Neutrophil (primary cell): ENCODE data around the gene BHLHE23.

ENCODE experiments used
- H3K27ac ChIP-seq: fragments of 200-600 bp; sonication (generic); 2 replicates; pipeline ENCODE4 v1.5.1; 2016; ENCODE audit warnings: mild to moderate bottlenecking, moderate library complexity
- H3K27me3 ChIP-seq: fragments of 200-600 bp; sonication (generic); 2 replicates; pipeline ENCODE4 v1.6.0; 2016; ENCODE audit warnings: mild to moderate bottlenecking
- H3K36me3 ChIP-seq: fragments of 200-600 bp; sonication (generic); 2 replicates; pipeline ENCODE4 v1.5.1; 2017
- H3K4me1 ChIP-seq, 2 experiments: fragments of 200-600 bp in 1 of 2; sonication (generic) in 1 of 2; 1 replicate in 1 of 2; 2 replicates in 1 of 2; pipeline versions ENCODE4 v1.5.1 to v1.6.1; 2013 to 2016; ENCODE audit warnings: low read depth in 1 of 2, low read length in 1 of 2, mild to moderate bottlenecking in 1 of 2, moderate library complexity in 1 of 2; ENCODE audit not compliant: control insufficient read depth in 1 of 2, insufficient read depth in 1 of 2
- H3K4me3 ChIP-seq, 2 experiments: fragments of 200-600 bp in 1 of 2; sonication (generic) in 1 of 2; 1 replicate in 1 of 2; 2 replicates in 1 of 2; pipeline ENCODE4 v1.5.1; 2013 to 2016; ENCODE audit warnings: low read depth in 1 of 2, low read length in 1 of 2, mild to moderate bottlenecking in 1 of 2, moderate library complexity in 1 of 2
- H3K9me3 ChIP-seq: fragments of 200-600 bp; sonication (generic); 2 replicates; pipeline ENCODE4 v1.5.1; 2016
- CTCF ChIP-seq: fragments of 200-600 bp; sonication (generic); IDR thresholded peaks from 2 replicates; pipeline ENCODE4 v1.5.1; 2016; ENCODE audit warnings: antibody characterized with exemption

BHLHE23 gene

GRCh38 chr20:63006540-63007359, at the start of gene BHLHE23:
Gene BHLHE23, minus strand, starts transcription at chr20:63006964. Its CDS starts 190 bp downstream, at chr20:63006774.
- Histone ChIP-seq H3K27ac (no peak within 1 kb of the TSS), H3K4me1 (peaks cover 0 to 12% of the 10 kb centered on the region in 2 experiments), H3K4me3 (no peak within 1 kb of the TSS)

GRCh38 chr20:63055575-63056235, 48.9 kb upstream of the BHLHE23 start:
- Histone ChIP-seq H3K27me3 (peaks cover 54% of the 10 kb centered on the region), H3K4me3 (no peak overlapping the region), H3K9me3 (no peaks in the 10 kb centered on the region), H3K27ac (no peak overlapping the region), H3K36me3 (no peaks in the 10 kb centered on the region), H3K4me1 (no peaks in the 10 kb centered on the region)
- TF ChIP-seq CTCF: no peak

More at GRCh38 chr20:63006540-63007359, at the start of gene BHLHE23:
- TF ChIP-seq CTCF: no peak
- Histone ChIP-seq H3K36me3 (no peaks in the 10 kb centered on the region), H3K27me3 (peaks cover 100% of the 10 kb centered on the region), H3K9me3 (no peaks in the 10 kb centered on the region)

GRCh38 chr20:63054681-63055240, 48.0 kb upstream of the BHLHE23 start:
- Histone ChIP-seq H3K9me3 (no peaks in the 10 kb centered on the region), H3K27ac (no peak overlapping the region), H3K27me3 (peaks cover 54% of the 10 kb centered on the region), H3K4me3 (no peak overlapping the region), H3K4me1 (no peaks in the 10 kb centered on the region), H3K36me3 (no peaks in the 10 kb centered on the region)
- TF ChIP-seq CTCF: no peak

GRCh38 chr20:63054103-63054474, 47.3 kb upstream of the BHLHE23 start:
- Histone ChIP-seq H3K4me3 (no peak overlapping the region), H3K36me3 (no peaks in the 10 kb centered on the region), H3K4me1 (no peaks in the 10 kb centered on the region), H3K27ac (no peak overlapping the region), H3K27me3 (peaks cover 54% of the 10 kb centered on the region), H3K9me3 (no peaks in the 10 kb centered on the region)
- no peak for TF ChIP-seq CTCF

- peaks cover 52% of the 10 kb centered on the region for H3K27me3 ChIP-seq
- no peaks in the 10 kb centered on the region for H3K4me1 ChIP-seq
- no peaks in the 10 kb centered on the region for H3K36me3 ChIP-seq
- no peaks in the 10 kb centered on the region for H3K9me3 ChIP-seq
- no peak overlapping the region for H3K27ac ChIP-seq
- no peak for TF ChIP-seq CTCF
- no peak overlapping the region for H3K4me3 ChIP-seq
Measured at GRCh38 chr20:63053432-63054102, 46.8 kb upstream of the BHLHE23 start.
